Psoas muscle (tissue), 8 donors: ENCODE results near the gene ASCC3. TPM values are rescaled to one million over a fixed set of nuclear protein-coding genes. Genes with fewer than 3 reads are reported as not detected.

Experiments
- ATAC-seq, 4 donors: fragments of 200-7000 bp; cut with Tn5 transposase; one replicate each; pipeline ENCODE4 v1.9.1; 2020; ENCODE audit warnings: moderate library complexity in 3 of 4, mild to moderate bottlenecking in 2 of 4
- DNase-seq, 2 donors: peaks; one replicate each; pipeline ENCODE4 v3.0.0-alpha.2; 2020
- H3K27ac ChIP-seq: fragments of 200-600 bp; one replicate; pipeline ENCODE4 v1.8.0; 2022
- H3K27me3 ChIP-seq, 3 donors: fragments of 200-600 bp in 1 of 3; one replicate each; pipeline versions ENCODE4 v1.6.1 to v1.8.0; 2013 to 2022; ENCODE audit warnings: low read length in 2 of 3, mild to moderate bottlenecking in 2 of 3, moderate library complexity in 1 of 3; ENCODE audit not compliant: insufficient read depth in 3 of 3
- H3K36me3 ChIP-seq, 2 donors: fragments of 200-600 bp in 1 of 2; one replicate each; pipeline versions ENCODE4 v1.6.1 to v1.8.0; 2013 to 2022; ENCODE audit warnings: low read depth in 1 of 2, mild to moderate bottlenecking in 1 of 2, moderate library complexity in 1 of 2; ENCODE audit not compliant: insufficient read depth in 1 of 2
- H3K4me1 ChIP-seq: fragments of 200-600 bp; one replicate; pipeline ENCODE4 v1.8.0; 2022
- H3K4me3 ChIP-seq: fragments of 200-600 bp; one replicate; pipeline ENCODE4 v1.8.0; 2022; ENCODE audit warnings: mild to moderate bottlenecking
- H3K9me3 ChIP-seq: fragments of 200-600 bp; one replicate; pipeline ENCODE4 v1.8.0; 2022
- WGBS, 3 donors: extraction: QIAGEN DNeasy Blood & Tissue Kit; methylation state at CpG; one replicate each; pipeline versions ENCODE4 v1.1.6 to v1.1.7; 2013; 5-methylcytosine and 5-hydroxymethylcytosine counted together
- intact Hi-C, 2 donors: fragments of 100-400 bp; cut with DNase I; formaldehyde crosslinking; loops; one replicate each; pipeline versions ENCODE4 v1.11.0 to v1.14.2; 2022
- polyA plus RNA-seq, 3 donors: library from polyadenylated mRNA; stranded (reverse); fragments of 200-250 nt; gene quantifications; one replicate each; pipeline ENCODE4 v1.2.3, GENCODE V29; 2013
- total RNA-seq, 4 donors: library from RNA; stranded (reverse); fragmentation: NEBNext Ultra II Directional in 2 of 4; extraction: Animal tissue kit (Norgen Biotek cat#: 25700) in 2 of 4; gene quantifications; one replicate each; pipeline versions ENCODE4 v1.2.1 to v1.2.4, GENCODE V29; 2021 to 2023
- TF ChIP-seq, protein P1 (sequence below): fragments of 200-600 bp; IDR thresholded peaks from one replicate; pipeline ENCODE4 v1.8.0; 2022; ENCODE audit warnings: antibody characterized with exemption
- donor health status: healthy with polysubstance abuse.
- donor health status: DM: no; HTN: no; CAD: no; lungs with moderate emphysema.
- donor health status: Bipolar disorder and iron deficiency.
- donor health status: healthy.
- donor health status: DM: yes; HTN: yes; CAD: no.
- donor health status: DM: no; HTN: no; CAD: no.
- donor health status: DM: no; HTN: no; CAD: no.
- donor health status: DM: yes; HTN: yes; CAD: no.

ASCC3 gene
- total and polyA plus RNA-seq, 7 donors = 5.1 to 17.9 (median 11.2) TPM

DNA sequence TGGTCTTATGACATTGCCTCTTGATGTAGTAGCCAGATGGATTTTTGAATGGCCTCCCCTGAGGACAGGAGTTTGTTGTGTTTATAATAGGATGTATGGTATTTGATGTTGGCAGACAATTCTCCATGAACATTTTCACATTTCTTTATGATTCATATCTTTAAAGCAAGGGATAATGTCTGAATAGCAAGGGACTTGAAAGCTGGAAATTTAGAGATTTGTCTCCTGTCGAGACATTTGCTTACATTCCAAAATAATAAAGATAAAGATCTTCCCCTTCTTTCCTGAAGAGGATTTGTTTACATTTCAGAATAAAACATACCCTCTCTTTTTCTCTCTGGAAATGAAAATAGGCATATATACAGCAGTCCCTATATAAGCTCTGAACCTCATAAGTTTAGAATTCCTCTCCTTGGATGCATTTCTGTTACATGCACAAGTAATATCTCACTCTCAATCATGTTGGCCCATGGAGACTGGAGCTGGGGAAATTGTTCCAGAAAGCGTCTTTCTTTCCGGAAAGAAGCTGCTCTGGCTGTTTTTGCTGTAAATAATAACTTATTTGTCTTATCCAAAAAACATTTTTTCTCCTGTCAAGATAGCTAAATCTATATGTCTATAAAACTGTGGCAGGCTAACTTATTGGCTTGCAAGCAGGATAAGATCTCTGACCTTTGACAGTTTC is 42.5 kb upstream of the ASCC3 start:
- intact Hi-C loops = no loop called here
- 65 to 73% (median 68%) methylated on average over 3 of the region's 3 CpGs for WGBS, 3 donors

DNA sequence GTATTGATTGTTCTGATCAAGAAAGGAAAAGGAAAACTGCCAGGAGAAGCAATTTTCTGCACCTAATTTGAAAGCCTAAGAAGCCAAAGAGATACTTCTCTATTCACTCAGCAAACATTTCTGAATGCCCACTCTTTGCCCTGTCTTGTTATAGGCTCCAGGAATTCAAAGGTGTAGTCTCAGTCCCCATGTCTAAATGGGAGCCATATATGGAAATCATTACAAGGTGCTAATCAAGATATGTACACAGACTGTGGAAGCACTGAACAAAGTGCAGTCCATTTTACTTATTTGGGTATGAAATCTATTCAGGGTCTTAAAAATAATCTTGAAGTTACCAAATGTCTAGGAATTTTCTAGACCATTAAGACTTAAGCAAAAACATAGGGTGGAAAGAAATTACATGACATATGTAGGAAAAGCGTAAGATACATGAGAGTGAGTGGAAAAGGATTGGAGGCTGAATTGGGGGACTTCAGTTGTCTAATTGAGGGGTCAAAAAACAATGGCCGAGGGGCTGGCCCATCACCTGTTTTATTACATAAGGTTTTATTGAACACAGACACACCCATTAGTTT is 39.0 kb upstream of the ASCC3 start:
- WGBS, 3 donors = 86 to 91% (median 88%) methylated on average over 2 of the region's 2 CpGs
- Histone ChIP-seq H3K4me1 (no peaks in the 10 kb centered on the region), H3K36me3 (no peaks in the 10 kb centered on the region), H3K9me3 (no peaks in the 10 kb centered on the region), H3K27ac (no peak overlapping the region), H3K27me3 (no peaks in the 10 kb centered on the region), H3K4me3 (no peak overlapping the region)
- DNase-seq (no peak), ATAC-seq (no peak)
- TF ChIP-seq, protein P1, sequence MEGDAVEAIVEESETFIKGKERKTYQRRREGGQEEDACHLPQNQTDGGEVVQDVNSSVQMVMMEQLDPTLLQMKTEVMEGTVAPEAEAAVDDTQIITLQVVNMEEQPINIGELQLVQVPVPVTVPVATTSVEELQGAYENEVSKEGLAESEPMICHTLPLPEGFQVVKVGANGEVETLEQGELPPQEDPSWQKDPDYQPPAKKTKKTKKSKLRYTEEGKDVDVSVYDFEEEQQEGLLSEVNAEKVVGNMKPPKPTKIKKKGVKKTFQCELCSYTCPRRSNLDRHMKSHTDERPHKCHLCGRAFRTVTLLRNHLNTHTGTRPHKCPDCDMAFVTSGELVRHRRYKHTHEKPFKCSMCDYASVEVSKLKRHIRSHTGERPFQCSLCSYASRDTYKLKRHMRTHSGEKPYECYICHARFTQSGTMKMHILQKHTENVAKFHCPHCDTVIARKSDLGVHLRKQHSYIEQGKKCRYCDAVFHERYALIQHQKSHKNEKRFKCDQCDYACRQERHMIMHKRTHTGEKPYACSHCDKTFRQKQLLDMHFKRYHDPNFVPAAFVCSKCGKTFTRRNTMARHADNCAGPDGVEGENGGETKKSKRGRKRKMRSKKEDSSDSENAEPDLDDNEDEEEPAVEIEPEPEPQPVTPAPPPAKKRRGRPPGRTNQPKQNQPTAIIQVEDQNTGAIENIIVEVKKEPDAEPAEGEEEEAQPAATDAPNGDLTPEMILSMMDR = no peak
- intact Hi-C loops = no loop called here

More for the DNA sequence above, 42.5 kb upstream of the ASCC3 start:
- no peaks in the 10 kb centered on the region for H3K9me3 ChIP-seq
- no peaks in the 10 kb centered on the region for H3K36me3 ChIP-seq
- H3K27me3 ChIP-seq = no peaks in the 10 kb centered on the region
- no peaks in the 10 kb centered on the region for H3K4me1 ChIP-seq
- ATAC-seq (no peak), DNase-seq (no peak)
- TF ChIP-seq, protein P1 = no peak
- H3K4me3 ChIP-seq = no peak overlapping the region
- H3K27ac ChIP-seq = no peak overlapping the region

DNA sequence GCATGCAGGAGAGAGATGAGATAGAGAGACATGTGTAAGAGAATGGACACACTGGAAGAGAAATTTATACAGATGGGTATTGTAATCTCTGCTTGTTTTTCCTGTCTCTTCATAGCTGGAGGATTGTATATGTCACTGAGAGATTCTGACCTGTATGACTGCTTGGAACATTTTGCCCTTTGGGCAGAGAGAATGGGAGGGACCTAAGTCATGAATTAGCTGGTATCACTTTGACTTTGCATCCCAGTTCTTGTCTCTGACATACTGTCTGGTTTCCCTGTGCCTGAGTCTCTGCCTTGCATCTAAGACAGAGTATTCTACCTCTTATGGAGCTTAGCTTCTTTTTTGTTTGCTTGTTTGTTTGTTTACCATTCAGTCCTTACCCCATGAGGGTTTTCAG is 37.0 kb upstream of the ASCC3 start:
- H3K4me3 ChIP-seq = no peak overlapping the region
- no peaks in the 10 kb centered on the region for H3K27me3 ChIP-seq
- H3K36me3 ChIP-seq = no peaks in the 10 kb centered on the region
- TF ChIP-seq, protein P1 = no peak
- no peaks in the 10 kb centered on the region for H3K9me3 ChIP-seq
- DNase-seq = no peak
- no peaks in the 10 kb centered on the region for H3K4me1 ChIP-seq
- no peak for ATAC-seq
- H3K27ac ChIP-seq = no peak overlapping the region
- intact Hi-C loops = no loop called here

DNA sequence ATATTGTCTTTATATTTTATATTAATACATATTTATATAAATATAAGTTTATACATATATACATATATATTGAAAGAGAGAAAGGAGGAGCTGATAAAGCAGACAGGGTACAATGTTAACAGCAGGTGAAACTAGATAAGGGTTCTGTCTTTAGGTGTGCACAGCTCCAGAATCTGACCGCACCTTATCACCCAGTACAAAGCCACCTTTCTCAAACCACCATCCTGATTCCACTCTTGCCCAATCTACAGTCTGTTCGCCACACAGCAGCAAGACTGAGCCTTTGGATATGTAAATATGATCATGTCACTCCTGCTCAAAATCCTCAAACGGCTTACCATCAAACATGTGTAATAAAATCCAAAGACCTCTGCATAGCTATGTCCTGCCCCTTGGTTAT is 34.7 kb upstream of the ASCC3 start:
- intact Hi-C loops = no loop called here
- DNase-seq = no peak
- Histone ChIP-seq H3K27me3 (no peaks in the 10 kb centered on the region), H3K36me3 (no peaks in the 10 kb centered on the region), H3K9me3 (no peaks in the 10 kb centered on the region), H3K27ac (no peak overlapping the region), H3K4me3 (no peak overlapping the region), H3K4me1 (no peaks in the 10 kb centered on the region)
- no peak for ATAC-seq
- 75 to 80% (median 77%) methylated on average over 3 of the region's 3 CpGs for WGBS, 3 donors
- TF ChIP-seq, protein P1 = no peak
